Spleen (tissue), 7 donors: Measurements from ENCODE around the gene KANK2.

Experiments
- CTCF ChIP-seq, 11 experiments: fragments of 200-600 bp in 7 of 11; fragments of 450-650 bp in 4 of 11; sonication (generic) in 4 of 11; IDR thresholded peaks in 8 of 11; conservative IDR thresholded peaks in 3 of 11; 1 replicate in 7 of 11; 2 replicates in 4 of 11; pipeline versions ENCODE4 v1.4.0 to v1.8.0; 2016 to 2021; ENCODE audit warnings: antibody characterized with exemption in 11 of 11, inconsistent platforms in 4 of 11, mild to moderate bottlenecking in 1 of 11
- POLR2A ChIP-seq, 3 donors: fragments of 450-650 bp; IDR thresholded peaks; one replicate each; pipeline ENCODE4 v1.5.1; 2017; ENCODE audit warnings: antibody characterized with exemption in 3 of 3, mild to moderate bottlenecking in 1 of 3
- donor health status: DM: no; HTN: no; CAD: no; lungs with moderate emphysema.
- donor health status: DM: no; HTN: no; CAD: no.
- donor health status: DM: no; HTN: no; CAD: no.

GRCh38 chr19:11187441-11187840, 9.9 kb downstream of the KANK2 start:
- no peak for TF ChIP-seq CTCF (IDR thresholded peaks at IDR 0.05 in 8 of 11, conservative IDR thresholded peaks at IDR 0.05 in 3 of 11)
- TF ChIP-seq POLR2A (IDR thresholded peaks at IDR 0.05) = no peak
